HG02642 (cell line): Measurements from ENCODE around the gene VWA5B1.
"Not testable (repeated sequence)": the region's sequence is repeated elsewhere in the genome, so short reads cannot be mapped to it uniquely, and the experiment has no call there.

Source experiments
- ATAC-seq: cut with Tn5 transposase; IDR thresholded peaks from one replicate; pipeline ENCODE4 v1.9.1; 2021; ENCODE audit warnings: mild to moderate bottlenecking; ENCODE audit not compliant: unreplicated experiment, poor library complexity

Gene VWA5B1

DNA sequence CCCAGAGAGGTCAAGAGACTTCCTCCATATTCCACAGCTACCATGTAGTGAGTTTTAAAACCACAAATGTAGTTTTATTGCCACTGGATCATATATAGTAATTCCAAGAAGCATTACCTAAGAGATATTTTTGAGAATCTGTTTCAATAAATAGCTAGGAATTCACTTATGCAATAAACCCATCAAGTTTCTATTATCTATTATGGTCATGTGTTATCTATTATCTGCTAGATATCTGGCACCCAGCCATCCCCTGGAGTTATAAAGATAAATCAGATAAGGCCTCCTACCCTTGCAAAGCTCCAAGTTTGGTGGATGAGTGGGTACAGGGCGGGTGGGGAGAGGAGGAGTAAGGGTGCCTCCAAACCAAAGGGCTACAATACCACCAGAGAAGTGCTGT is 10.3 kb upstream of the VWA5B1 start:
- no peak for ATAC-seq

DNA sequence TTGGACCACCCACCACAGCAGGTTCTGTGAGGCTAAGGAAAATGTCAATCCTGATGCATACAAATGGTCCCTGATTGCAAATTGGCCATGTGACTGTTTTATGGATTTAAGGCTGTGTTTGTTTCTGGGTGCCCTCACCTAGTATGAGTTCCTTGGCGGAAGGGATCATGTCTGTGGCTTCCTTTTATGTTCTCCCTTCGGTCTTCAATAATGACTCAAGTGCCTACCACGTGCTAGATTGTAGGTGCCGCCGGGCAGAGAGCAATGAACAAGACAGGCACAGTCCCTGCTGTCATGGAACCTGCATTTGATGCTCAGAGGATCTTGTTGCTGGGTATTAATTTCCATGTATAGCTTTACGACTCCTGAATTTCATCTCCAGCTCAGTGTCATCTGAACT is 9.8 kb upstream of the VWA5B1 start:
- no peak for ATAC-seq

DNA sequence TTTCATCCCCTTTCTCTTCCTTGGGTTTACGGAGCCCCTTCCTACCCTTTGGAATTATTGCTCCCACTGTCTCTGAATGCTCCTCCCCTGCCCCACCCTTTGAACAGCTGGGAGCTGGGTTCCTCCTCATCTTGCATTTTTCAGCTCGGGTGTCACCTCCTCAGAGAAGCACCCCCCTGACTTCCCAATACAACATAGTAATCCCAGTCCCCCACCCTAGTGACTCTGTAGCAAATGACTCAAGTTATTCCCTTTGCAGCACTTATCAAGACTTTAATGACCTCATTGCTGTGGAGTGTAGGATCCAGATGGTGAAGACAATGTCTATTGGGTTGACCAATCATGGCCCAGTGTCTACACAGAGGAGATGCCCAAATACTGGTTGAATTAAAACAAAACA is 8.9 kb upstream of the VWA5B1 start:
- no peak for ATAC-seq

DNA sequence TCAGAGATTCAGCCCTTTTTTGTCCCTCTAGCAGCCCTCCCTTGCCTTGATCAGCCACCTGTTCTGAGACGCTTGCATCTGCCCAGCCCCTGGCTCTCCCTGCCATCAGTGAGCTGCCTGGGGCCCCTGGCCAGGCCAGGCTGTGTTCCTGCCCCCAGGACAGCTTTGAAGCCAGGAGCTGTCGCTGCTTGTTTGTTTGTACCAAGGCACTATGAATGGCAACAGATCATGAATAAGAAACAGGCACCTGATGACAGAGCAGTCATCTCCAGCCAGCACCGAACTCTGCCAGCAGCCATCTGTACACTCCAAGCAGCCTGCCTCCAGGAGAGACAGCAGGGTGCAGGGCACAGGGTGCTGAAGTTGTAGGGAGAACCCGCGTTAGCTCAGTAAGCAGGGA is 8.1 kb upstream of the VWA5B1 start:
- ATAC-seq: no peak

DNA sequence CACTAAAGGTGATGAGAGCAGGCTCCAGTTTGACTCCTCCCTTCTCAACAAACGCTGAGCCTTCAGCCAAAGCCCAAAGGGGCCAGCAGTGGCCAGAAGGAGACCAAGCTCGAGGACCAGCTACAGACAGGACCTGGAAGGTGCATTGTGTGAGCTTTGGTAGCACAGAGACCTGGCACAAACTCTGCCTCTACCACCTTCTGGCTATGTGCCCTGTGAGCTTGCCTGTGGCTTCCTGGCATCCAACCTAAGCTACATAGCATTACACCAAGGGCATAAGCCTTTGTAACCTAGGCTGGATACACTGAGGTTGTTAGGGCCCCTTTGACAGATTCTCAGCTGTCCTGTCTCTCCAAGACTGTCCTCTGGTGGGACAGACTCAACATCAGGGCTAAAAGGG is 6.6 kb upstream of the VWA5B1 start:
- ATAC-seq: no peak

DNA sequence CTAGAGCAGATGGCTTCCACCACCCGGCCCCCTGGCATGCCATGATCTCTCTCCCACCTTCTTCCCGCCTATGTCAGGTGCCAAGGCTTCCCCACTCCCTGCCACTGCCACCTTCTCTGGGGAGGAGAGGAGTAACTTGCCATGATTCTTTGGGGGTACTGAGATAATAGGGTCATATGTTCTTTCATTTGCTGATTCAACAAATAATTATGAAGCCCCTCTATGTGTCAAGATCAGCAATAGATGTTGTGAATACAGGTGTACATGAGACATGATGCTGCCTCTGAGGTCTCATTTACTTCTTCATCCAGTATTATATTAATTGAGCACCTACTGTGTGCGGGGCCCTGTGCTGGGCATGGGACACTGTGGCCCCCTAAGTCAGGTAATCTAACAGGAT is 6.0 kb upstream of the VWA5B1 start:
- ATAC-seq: no peak

DNA sequence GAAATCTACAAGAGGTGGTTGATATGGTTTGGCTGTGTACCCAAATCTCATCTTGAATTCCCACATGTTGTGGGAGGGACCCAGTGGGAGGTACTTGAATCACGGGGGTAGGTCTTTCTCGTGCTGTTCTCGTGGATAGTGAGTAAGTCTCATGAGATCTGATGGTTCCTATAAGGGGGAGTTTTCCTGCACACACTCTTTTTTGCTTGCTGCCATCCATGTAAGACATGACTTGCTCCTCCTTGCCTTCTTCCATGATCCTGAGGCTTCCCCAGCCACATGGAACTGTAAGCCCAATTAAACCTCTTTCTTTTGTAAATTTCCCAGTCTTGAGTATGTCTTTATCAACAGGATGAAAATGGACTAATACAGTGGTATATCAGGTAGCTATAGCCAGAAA is 5.2 kb upstream of the VWA5B1 start:
- no peak for ATAC-seq

DNA sequence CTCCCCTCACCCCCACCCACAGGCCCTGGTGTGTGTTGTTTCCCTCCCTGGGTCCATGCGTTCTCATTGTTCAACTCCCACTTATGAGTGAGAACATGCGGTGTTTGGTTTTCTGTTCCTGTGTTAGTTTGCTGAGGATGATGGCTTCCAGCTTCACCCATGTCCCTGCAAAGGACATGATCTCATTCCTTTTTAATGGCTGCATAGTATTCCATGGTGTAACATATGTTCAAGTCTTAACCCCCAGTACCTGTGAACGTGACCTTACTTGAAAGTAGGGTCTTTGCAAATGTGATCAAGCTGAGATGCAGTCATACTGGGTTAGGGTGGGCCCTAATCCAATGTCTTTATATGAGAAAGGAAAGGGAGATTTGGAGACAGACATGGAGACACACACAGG is 3.0 kb upstream of the VWA5B1 start:
- not testable (repeated sequence) for ATAC-seq

DNA sequence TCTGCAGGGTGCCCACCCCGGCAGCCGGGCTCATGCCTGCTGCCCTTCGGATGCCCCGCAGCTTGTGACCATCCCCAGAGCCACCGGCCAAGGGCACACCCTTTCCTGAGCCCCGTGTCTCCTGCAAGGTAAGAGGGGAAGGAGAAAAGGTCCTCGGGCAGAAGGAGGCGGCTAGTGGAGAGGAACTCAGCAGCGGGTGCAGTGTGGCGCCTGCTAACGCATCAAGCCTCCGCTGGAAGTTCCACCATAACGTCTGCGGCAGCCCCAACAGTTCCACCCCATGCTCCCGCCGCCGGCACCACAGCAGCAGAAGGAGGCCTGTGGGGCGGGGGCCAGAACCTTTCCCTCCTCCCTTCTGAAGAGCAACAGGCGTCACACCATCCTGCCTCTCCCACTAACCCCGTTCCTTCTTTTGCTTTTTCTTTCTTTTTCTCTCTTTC is 990 bp downstream of the VWA5B1 start:
- no peak for ATAC-seq

DNA sequence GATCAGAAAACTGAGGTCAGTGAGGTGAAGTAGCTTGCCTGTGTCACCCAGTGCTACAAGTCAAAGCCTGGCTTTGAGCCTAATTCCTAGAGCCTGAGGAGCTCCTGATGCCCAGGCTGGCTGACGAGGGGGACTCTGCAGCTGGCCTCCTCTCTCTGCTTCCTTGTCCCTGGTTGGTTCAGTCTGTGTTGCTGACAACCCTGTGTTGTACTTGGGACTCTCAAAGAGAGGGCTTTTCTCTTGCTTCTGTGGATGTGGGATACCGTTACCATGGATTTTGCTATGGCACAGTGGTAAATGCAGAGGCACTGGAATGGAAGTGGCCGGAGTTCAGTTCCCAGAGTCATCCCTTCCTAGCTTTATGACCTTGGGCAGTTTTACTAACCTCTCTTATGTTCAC is 8.0 kb downstream of the VWA5B1 start:
- no peak for ATAC-seq

DNA sequence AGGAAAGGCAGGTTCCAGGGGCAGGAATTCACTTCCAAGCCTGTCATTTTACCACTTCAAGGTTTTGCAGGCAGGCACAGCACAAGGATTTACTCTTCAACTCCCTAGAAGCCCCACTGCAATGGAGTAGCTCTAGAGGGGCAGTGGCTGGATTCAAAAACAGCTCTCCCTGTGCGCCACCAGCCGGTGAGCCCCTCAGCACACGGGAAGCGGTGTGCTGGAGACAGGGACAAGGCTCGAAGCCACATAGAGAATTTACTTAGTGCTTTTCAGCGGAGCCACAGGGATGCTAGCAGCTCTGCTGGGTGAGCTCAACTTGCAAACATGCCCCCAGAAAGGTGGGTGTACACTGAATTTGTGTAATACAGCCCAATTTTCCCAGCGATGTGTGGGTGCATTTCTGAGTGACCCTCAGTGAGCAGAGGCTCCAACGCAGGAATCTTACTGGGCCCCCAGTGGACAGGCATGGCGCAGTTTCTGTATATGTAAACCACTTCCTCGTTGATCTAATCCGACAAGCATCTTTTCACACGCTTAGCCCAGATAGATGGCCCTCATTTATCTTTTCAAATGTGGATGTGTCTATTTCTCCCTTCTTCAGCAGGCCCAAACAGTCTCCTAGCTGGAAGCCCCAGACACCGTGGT is 10.9 kb downstream of the VWA5B1 start:
- no peak for ATAC-seq

DNA sequence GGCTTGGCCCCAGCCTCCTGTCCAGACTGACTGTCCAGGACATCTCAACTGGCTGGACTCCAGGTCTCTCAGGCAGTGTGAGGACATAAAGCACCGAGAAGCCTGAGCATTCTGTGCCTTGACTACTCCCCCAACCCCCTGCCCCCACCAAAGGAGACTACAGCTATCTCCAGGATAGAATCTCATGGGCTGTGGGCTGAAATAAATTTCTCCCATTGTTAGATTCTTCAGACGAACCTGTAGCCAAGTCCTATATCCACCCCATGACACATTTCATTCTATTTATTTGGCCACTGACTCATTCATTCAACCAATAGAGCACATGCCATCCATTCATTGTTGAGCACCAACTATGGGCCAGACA is 11.4 kb downstream of the VWA5B1 start:
- ATAC-seq: no peak

DNA sequence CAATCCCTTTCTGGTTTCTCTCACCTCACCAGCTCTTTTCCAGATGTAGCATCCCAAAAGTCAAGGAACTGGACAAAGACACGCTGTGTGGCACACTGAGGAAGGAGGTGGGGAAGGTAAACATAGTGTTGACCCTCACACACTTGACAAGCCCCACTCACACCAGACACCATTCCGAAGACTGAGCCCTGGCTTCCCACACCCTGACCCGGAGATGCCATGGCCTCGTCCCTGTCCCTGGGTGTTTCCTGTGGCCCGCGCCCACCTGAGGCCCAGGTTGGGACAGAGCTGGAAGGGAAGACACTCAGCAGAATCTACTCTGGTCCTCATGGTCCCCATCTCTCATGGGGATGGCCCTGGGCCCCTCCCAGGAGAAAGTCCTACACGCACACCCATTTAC is 16.4 kb downstream of the VWA5B1 start:
- no peak for ATAC-seq

DNA sequence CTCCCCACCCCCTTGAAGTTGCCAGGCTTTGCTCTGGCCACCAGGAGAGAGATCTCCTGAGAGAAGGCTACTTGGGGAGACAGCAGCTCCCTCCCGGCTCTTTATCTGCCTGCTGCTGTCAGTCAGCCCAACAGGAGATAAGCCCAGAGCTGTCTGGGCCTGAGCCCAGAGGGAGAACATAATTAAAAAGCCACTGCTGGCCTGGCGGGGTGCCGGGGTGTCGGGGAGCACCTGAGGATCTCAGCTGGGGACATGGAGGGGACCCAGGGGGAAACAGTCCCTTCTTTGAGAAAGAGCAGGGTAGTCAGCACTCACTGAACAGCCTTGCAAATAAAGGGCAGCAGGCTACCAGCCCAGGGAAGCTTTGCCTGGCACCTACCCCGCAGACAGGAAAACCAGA is 17.9 kb downstream of the VWA5B1 start:
- no peak for ATAC-seq

DNA sequence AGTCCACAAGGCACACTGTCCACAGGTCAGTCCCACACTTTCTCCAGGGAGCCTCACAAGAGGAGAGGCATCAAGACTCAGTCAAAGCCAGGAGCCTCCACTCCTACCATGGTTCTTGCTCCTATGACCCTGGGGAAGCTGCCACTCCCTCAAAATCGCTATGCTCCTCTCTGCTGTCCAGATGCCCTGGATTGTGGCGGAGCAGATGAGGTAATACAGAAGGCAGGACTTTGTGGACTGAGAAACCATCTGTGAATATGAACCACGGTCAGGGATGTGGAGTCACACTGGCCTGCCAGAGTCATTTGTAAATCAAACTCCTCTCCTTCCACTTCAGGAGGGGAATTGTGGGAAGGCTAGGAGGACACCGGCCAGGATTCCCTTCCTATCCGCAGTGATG is 20.6 kb downstream of the VWA5B1 start:
- ATAC-seq: no peak

DNA sequence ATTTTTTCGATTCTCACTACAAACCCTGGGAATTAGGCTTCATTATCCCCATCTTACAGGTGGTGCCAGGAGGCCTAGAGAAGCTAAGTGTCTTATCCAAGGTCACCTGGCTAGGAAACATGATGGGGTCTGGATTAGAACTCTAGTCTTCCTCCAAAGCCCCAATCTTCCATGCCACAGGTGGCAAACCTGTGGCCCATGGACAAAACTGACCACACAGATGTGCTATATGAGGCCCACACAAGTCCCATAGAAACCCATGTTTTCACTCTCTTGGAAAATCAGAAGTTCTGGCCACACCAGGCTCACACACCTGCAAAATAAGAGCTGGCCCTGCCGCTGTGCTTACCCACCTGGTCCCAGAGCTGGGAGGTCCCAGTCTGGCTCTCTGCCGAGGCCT is 21.6 kb downstream of the VWA5B1 start:
- no peak for ATAC-seq

DNA sequence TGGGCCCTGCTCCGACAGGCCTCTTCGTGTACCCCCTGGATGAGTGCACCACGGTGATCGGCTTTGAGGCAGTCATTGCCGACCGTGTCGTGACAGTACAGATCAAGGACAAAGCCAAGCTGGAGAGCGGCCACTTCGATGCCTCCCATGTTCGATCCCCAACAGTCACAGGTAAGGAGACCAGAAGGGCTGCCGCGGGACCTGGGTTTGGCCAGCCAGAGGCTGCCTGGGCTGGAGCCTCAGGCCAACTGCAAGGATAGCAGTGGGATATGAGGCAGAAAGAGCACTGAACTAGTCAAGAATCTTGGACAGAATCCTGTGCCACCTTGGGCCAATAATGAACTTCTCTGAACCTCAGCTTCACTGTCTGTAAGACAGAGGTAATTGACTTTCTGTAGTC is 22.1 kb downstream of the VWA5B1 start:
- no peak for ATAC-seq

DNA sequence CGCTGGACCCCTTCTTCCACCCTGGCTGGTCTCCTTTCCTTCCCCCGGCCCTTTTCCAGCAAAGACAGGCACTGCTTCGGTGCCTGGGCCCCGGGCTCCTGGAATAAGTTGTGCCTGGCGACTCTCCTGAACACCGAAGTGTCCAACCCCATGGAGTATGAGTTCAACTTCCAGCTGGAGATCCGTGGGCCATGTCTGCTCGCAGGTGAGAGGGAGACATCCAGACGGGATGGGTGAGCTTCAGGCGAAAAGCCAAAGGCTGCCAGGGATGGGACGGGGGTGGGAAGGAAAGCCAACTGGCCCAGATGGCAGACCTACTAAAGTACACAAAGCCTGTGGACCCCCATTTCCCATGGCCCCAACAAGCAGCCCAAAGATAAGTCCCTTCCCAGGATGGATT is 26.8 kb downstream of the VWA5B1 start:
- no peak for ATAC-seq

DNA sequence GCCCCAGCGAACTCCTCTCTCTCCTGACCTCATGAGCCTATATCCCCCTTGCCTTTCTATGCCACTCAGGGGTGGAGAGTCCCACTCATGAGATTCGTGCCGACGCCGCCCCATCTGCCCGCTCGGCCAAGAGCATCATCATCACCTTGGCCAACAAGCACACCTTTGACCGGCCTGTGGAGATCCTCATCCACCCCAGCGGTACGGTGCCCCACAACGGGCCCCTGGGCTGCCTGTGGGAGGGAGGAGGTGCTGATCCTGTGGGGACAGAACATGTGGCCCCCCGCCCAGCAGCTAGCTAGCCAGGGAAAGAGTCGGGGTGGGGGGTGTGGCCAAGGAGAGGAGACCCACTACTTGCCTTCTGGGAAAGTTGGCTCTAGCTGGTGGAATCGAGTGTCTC is 27.8 kb downstream of the VWA5B1 start:
- no peak for ATAC-seq

DNA sequence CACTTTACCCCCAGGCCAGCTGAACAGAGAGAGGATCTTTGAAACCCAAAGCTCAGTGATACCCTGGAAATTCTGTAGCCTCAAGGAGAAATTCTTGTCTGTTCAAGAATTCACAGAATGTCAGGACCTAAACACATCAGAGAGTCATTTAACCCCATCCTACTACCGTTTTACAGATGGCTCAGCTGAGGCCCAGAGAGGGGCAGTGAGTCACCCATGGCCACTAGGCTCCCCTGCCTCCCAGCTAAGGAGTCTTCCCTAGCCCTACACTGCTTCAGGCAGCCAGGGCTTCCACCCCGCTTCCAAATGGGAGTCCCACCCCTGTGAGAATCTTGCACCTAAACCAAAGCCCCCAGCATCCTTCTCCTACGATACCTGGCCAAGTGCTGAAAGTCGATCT is 28.3 kb downstream of the VWA5B1 start:
- no peak for ATAC-seq

DNA sequence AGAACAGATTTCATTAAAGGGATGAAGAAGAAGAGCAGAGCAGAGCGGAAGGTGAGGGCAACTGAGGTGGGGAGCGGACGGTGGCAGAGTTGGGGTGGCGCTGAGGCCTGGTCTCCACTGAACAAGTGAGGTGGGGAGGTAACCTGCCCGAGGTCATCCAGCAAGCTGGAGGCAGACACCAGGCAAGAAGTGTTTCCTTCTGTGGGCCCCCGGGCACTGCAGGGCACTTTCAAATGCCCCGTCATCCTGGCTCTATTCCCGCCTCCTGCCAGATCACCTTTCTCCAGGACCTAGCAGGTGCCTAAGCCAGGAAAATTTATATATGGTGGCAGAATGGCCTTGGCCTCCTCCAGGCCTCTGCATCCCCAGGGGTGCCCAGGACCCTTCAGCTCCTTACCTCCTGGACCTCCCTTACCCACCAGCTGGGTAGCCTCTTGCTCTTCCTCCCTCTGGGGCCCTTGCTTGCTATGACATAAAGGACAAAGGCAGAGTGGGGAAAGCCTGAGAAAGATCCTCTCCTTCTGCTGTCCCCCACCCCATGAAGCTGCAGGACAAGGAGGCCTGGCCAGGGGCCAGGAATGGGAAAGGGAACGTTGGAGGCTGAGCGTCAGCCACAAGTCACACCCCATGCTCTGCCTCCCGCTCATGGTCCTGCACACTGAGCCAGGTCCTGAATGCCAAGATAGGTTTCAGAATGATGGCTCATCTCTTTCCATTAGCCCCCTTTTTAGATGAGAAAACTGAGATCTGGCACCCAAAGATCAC is 29.0 kb downstream of the VWA5B1 start:
- ATAC-seq: no peak

DNA sequence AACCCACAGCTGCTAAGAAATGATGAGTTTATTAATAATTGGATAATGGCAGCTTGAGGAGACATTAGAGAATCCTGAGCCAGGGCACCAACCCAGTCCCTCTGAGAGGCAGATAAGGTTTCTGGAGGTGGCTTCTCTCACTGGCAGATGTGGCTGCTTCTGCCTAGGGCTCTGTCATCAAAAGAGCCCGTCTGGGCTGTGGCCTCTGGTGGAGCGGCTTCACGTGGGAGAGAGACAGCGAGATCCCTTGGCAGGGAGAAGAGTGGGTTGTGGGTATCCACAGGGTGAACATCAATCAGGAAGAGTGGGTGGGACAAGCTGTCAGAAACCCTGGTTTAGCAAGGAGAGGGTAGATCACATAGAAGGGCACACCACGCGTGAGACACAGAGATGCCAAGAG is 30.0 kb downstream of the VWA5B1 start:
- ATAC-seq: no peak
